D341Med (cell line): ENCODE measurements around the gene KCND3.

ENCODE experiments used
- DNase-seq: peaks from one replicate; pipeline ENCODE4 v3.0.0; 2012; ENCODE audit warnings: low spot score

The KCND3 gene

DNA sequence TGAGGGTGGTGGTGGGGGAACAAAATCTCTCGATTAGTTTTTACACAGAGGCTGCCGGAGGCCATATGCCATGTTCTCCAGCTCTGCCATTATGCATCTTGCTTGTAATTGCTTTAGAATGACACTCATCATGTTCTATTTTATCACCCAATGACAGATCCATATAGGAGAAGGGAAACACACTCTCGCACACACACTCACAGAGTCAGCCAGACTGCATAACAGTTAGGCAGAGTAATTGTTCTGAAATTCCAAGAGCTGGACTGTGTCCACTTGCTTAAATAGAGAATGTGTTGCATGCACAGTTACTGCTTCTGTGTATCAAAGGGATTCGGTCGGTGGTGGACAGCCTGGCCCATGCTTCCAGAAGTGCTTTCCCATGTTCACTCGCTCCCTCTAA, 30.6 kb downstream of the KCND3 start:
- no peak for DNase-seq

DNA sequence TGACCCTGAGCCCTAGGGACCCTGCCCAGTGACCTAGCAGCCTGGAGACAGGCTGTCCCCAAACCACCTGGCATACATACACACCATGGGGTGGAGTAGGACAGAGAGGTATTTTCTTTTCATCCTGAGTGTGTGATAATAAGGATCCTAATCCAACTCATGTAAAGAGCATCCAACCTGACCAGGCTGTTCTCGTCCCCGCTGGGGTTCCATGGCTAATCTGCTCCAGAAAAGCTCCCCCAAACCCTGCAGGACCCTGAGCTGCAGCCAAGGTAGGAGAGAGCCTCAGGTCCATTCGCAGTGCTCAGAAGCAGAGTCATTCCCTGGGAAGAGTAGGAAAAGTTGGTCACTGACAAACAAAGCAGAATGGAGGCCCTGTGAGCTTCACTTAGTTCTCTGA, 31.4 kb downstream of the KCND3 start:
- DNase-seq: no peak

- no peak for DNase-seq
Observed at GRCh38 chr1:111956155-111956771, 33.2 kb downstream of the KCND3 start.

DNA sequence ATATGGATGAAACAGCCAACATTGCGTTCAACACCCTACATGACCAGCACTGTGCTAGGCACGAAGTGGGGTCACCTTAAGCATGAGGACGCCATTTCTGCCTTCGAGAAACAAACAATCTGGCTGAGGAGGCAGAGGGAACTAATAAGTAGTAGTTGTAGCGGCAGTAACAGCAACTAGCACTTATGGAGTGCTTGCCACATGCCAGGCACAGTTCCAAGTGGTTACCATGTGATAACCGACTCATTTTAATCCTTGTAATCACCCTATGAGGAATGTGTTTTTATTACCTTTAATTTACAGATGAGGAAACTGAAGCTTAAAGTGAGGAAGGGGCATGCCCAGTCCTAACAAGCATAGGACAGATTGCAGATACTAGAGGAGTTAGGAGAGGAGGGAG, 33.7 kb downstream of the KCND3 start:
- DNase-seq: no peak

DNA sequence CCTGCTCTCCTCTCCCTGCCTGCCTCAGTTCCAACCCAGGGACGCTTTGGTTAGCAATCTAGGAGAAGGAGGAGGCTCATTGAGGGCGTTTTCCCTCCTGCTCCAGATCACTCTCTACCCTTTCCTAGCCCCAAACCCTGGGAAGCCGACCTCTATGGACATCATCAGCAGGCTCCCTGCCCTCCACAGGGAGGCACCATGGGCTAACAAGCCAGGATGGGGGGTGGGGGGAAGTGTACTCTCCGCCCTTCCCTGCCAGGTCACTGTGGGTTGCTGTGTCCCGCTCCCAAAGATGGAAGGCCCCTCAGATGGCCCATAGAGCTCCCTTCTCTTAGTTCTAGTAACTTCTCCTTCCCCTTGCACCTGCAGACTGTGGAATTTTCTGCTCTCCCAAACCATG, 35.7 kb downstream of the KCND3 start:
- no peak for DNase-seq

GRCh38 chr1:111952125-111952657, 37.3 kb downstream of the KCND3 start:
- no peak for DNase-seq

GRCh38 chr1:111948209-111949171, 41.0 kb downstream of the KCND3 start:
- no peak for DNase-seq

DNA sequence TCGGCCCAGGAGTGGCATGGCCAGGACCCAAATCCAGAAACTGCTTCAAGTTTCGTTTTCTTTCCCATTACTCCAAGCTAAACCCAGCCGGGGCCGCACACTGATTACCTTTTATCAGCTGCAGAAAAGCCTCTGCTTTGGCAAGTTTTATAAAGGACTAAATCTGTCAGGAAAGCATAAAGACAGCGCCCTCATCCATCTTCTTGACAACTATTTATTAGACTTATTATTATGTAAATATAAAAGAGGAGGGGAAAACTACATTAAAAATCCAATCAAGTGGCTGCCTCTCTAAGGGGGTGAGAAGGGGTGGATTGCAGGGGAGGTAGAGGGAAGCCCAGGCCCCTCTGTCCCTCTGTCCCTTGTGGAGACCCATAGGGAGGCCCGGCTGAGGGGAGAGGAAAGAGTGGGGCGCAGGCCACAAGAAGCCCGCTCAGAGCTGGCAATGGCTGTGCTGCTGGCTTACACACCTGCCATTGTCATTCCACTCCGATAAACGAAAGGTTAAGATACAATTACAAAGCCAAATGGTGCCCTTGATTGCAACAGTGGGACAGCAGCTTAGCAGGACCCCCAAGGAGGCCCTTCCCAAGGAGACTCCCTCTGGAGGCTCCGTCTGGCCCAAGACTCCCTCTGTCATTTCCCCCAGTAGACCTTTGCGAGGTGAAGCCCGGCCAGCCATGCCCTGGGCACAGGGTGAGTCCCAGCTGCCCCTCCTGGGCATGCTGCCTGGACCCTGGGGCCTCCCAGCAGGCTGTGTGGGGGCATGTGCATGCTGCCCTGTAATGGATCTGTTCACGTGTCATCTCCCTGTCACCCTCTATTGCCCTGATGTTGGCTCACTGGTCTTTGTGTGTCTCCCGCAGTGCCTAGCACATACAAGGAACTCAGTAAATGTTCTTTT, 45.4 kb downstream of the KCND3 start:
- DNase-seq: no peak

DNA sequence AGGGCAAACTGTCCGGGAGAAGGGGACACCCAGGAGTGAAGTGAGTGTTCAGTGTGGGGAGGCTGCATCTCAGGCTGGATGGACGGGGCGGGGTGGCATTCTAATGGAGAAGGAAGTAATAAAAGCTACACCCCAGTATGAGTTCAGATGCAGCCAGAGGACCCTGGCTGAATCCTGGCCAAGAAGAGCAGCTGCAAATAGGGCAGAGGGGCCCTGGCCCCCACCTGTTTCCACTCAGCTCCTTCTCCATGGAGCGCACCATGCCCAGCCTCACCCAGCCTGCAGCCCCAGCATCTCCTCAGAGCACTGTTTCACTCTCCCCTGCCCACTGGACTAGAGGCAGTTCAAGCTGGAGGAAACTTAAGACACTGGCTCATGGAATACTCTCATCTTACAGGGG, 46.4 kb downstream of the KCND3 start:
- DNase-seq: no peak

DNA sequence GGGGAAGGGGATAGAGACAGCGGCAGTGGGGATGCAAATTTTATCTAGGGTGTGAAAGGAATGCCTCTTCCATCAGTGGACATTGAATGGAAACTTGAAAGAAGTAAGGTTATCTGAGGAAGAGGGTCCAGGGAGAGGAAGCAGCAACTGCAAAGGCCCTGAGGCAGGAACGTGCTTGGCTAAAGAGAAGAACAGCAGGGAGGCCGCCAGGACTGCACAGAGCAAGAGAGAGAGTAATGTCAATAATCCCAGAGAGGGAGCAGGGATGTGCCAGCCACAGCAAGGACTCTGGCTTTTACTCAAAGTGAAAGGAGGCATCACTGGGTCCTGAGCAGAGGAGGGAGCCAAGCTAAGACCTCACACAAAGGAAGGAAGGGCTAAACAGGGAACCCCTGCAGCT, 50.9 kb downstream of the KCND3 start:
- DNase-seq: no peak

DNA sequence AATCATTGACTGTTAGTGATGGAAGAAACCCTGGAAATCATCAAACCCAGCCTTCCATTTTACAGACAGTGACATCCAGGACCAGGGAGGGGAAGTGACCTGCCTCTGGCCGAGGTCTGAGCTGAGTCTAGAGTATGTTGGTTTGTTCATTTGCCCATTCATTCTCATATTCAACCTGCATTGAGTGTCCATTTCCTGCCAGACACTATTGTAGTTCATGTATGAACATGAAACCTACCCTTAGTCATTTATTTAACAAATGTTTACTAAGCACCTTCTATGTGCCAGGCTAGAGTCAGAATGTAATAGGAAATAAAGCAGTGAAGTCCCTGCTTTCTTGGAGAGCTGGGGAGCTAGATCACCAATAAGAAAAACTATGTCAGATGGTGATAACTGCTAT, 51.3 kb downstream of the KCND3 start:
- no peak for DNase-seq

GRCh38 chr1:111937147-111937725, 52.2 kb downstream of the KCND3 start:
- no peak for DNase-seq

GRCh38 chr1:111934106-111934852, 55.2 kb downstream of the KCND3 start:
- DNase-seq: no peak

DNA sequence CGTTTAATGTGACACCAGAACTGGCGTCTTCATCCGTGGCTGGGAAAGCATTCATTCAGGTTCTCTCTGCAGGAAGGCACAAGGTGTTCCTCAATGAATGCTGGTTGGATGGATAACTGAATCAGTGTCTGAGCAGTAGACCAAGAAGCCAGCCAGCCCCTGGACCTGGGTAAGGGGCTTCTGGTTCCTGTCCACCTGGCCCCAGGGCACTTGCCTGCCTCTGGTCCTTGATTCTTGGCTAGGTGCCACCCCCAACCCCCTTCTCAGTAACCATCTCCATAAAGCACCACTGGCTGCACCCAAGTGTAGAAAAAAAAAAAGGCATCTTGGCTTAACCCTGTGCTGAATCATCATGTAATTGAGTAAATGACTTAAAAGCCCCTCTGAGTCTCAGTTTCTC, 59.1 kb downstream of the KCND3 start:
- DNase-seq: no peak

DNA sequence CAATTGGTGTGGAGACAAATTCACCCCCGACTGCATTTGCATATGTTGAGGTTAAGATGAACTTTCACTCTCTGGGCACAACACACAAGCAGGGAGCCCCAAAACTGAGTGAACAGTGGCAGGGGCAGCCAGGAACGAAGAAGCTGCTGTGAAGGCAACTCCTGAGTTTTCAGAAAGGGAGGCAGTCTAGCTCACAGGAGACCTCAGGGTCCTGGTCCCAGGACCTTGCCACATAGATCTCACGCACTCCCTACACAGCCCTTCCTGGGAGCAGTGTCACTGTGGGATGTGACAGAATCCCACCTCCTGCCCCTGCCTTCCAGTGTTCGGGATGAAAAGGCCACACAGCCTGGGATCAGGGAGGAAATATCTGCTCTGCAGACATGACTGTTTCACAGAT, 60.9 kb downstream of the KCND3 start:
- DNase-seq: no peak

- DNase-seq: no peak
Observed at GRCh38 chr1:111927652-111928051, 61.8 kb downstream of the KCND3 start.

DNA sequence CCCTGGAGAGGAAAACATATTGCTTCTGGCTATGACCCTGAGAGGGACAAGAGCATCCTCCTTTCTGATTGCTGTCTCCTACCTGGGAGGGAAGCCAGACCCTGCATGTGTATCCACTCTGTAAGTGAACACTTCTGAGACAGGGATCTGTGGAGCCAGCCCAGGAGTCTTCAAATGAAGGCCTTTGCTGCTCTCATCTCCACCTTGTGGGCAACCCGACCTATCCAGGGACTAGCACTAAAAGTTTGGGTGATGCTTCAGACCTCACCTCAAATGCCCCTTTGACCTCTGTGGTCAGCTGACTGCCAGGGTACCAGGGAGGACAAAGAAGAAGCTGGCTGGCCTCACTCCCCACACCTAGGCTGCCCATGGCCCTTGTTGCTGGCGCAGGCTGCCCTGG, 64.7 kb downstream of the KCND3 start:
- no peak for DNase-seq

DNA sequence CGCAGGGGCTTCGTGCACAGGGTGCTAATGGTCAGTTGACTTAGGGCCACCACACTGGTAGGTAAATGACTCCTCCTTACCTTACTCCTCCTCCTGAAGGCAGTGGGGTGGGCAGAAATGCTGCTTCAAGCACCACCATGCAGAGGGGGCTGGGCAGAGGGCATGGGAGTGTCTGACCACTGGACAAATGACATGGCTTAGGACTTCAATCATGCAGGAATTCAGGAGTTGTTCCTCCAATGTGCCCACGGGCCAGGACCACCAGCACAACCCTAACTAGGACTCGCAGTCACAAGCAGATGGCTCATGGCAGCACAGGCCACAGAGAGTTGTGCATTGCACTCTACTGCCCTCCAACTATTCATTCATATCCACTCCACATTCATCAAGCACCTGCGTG, 65.7 kb downstream of the KCND3 start:
- no peak for DNase-seq

- DNase-seq: no peak
Observed at GRCh38 chr1:111921948-111922347, 67.5 kb downstream of the KCND3 start.

DNA sequence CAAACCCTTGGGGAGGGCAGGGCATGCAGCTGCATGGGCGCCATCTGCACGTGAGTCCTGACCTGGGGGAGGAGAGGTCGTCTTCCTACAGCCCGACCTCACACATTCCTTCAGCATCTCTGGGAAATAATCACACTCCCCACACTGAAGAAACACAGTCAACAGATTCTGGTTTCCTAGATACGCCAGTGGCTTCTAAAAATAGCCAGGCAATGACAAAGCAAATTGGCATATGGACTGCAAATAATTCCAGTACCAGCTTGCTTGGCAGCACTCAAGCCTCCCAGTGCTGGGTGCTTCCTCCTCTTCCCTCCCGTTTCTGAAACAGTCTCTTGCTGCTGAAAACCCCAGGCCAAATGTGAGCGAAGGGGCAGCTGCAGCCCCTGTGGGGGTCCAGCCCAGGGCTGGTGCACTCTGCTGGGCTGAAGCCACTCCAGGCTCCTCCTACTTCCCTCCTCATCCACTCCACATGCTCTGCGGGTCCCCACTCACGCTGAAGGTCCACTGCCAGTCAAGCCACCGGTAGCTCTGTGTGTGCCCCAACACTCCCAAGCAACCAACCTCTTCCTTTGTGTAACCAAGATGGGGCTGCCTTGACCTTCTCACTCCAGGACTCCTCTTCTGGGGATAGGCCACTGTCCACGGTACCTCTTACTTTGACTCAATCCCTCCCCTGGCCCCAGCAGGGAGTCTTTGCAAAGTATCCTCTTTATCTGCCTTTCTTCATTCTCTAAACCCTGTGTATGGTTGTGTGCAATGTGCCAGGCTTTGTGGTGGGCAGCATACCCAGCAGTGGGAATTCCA, 69.0 kb downstream of the KCND3 start:
- DNase-seq: no peak
